Astrocyte of the spinal cord (primary cell): ENCODE measurements around the gene ZBTB8B.

ENCODE experiments used
- DNase-seq: peaks from one replicate; pipeline ENCODE4 v3.0.0; 2011; ENCODE audit warnings: low read depth, low spot score
- H3K4me3 ChIP-seq: 2 replicates; pipeline ENCODE4 v1.5.1; 2011; ENCODE audit warnings: low read depth, mild to moderate bottlenecking, low read length, moderate library complexity
- CTCF ChIP-seq: IDR thresholded peaks from 2 replicates; pipeline ENCODE4 v1.5.1; 2012; ENCODE audit warnings: low read depth, mild to moderate bottlenecking, low read length, inconsistent platforms
- in situ Hi-C: cut with HindIII; loops from 2 replicates; pipeline ENCODE4 v1.10.0; 2017; ENCODE audit warnings: low sequenced_read_pairs

ZBTB8B gene

GRCh38 chr1:32486463-32487113 lies 21.7 kb downstream of the ZBTB8B start:
- no peak for TF ChIP-seq CTCF

GRCh38 chr1:32487182-32487581 lies 22.3 kb downstream of the ZBTB8B start:
- in situ Hi-C loops, result no loop called here
- DNase-seq, result no peak
- H3K4me3 ChIP-seq, result no peak overlapping the region
- TF ChIP-seq CTCF, result no peak

More at GRCh38 chr1:32486463-32487113, 21.7 kb downstream of the ZBTB8B start:
- in situ Hi-C loops, result no loop called here
- H3K4me3 ChIP-seq, result no peak overlapping the region
- no peak for DNase-seq

GRCh38 chr1:32489774-32490454 lies 25.0 kb downstream of the ZBTB8B start:
- no peak for DNase-seq
- no peak overlapping the region for H3K4me3 ChIP-seq
- TF ChIP-seq CTCF, result no peak
- in situ Hi-C loops, result no loop called here

GRCh38 chr1:32491386-32491785 lies 26.5 kb downstream of the ZBTB8B start:
- in situ Hi-C loops, result no loop called here
- H3K4me3 ChIP-seq, result no peak overlapping the region
- DNase-seq, result no peak
- no peak for TF ChIP-seq CTCF

GRCh38 chr1:32494196-32494595 lies 29.3 kb downstream of the ZBTB8B start:
- no peak for DNase-seq
- no peak for TF ChIP-seq CTCF

GRCh38 chr1:32494711-32495337 lies 30.0 kb downstream of the ZBTB8B start:
- in situ Hi-C loops, result no loop called here
- TF ChIP-seq CTCF, result no peak
- H3K4me3 ChIP-seq, result no peak overlapping the region
- no peak for DNase-seq

More at GRCh38 chr1:32494196-32494595, 29.3 kb downstream of the ZBTB8B start:
- in situ Hi-C loops, result no loop called here
- no peak overlapping the region for H3K4me3 ChIP-seq
